Vagina (tissue), 2 donors: ENCODE data around the gene LINGO1.

Source experiments
- CTCF ChIP-seq, 3 experiments: fragments of 450-650 bp in 2 of 3; fragments of 200-600 bp in 1 of 3; sonication (generic) in 1 of 3; IDR thresholded peaks; one replicate each; pipeline ENCODE4 v1.5.1; 2017 to 2019; ENCODE audit warnings: antibody characterized with exemption in 3 of 3, mild to moderate bottlenecking in 2 of 3, moderate library complexity in 2 of 3
- POLR2A ChIP-seq, 2 donors: fragments of 450-650 bp; IDR thresholded peaks; one replicate each; pipeline ENCODE4 v1.6.1; 2017; ENCODE audit warnings: antibody characterized with exemption in 2 of 2, mild to moderate bottlenecking in 2 of 2, moderate library complexity in 2 of 2
- POLR2AphosphoS5 ChIP-seq, 2 donors: sonication (generic); formaldehyde crosslinking; IDR thresholded peaks; one replicate each; pipeline ENCODE4 v1.9.0; 2017; ENCODE audit warnings: antibody characterized with exemption in 2 of 2, mild to moderate bottlenecking in 2 of 2, low read depth in 1 of 2; ENCODE audit not compliant: insufficient read depth in 1 of 2

- TF ChIP-seq CTCF (IDR thresholded peaks at IDR 0.05) (no peak), POLR2A (IDR thresholded peaks at IDR 0.05) (no peak), POLR2AphosphoS5 (IDR thresholded peaks at IDR 0.05; ENCODE audit: insufficient read depth in 1 of 2, low read depth in 1 of 2) (no peak)
Measured at GRCh38 chr15:77567202-77567601, 65.5 kb downstream of the LINGO1 start.
